HS-27A (cell line): ENCODE measurements around the gene DYSF.

Experiments
- DNase-seq: peaks from one replicate; pipeline ENCODE4 v3.0.0-alpha.2; 2012; ENCODE audit warnings: low read depth, missing footprints

The DYSF gene

GRCh38 chr2:71615767-71616730, 162.7 kb downstream of the DYSF start:
- DNase-seq, result no peak

- DNase-seq, result no peak
Observed at GRCh38 chr2:71617266-71617665, 163.9 kb downstream of the DYSF start.

DNA sequence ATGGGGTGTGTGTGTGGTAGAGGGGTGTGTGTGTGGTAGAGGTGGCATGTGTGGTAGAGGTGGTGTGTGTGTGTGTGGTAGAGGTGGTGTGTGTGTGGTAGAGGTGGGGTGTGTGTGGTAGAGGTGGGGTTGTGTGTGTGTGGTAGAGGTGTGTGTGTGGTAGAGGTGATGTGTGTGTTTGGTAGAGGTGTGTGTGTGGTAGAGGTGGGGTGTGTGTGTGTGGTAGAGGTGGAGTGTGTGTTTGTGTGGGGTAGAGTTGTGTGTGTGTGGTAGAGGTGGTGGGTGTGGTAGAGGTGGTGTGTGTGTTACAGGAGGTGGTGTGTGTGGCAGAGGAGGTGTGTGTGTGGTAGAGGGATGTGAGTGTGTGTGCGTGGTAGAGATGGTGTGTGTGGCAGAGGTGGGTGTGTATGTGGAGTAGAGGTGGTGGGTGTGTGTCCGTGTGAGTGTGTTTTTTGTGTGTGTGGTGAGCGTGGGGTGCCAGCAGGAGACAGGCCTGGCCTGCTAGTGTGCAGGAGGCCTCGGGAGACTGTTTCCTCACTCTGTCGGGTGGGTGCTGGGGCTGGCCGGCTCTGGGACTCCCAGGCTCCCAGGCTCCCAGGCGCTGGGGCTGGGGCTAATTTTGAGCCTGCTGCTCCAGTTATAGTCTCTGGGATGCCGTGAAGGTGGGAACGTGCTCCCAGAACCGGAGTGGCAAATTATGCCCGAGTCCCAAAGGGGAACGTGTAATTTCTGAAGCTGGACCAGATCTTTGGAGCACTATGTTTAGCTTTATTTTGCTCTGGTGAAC, 165.2 kb downstream of the DYSF start:
- no peak for DNase-seq

GRCh38 chr2:71619230-71619741, 165.9 kb downstream of the DYSF start:
- no peak for DNase-seq

GRCh38 chr2:71620116-71620515, 166.8 kb downstream of the DYSF start:
- DNase-seq, result no peak

DNA sequence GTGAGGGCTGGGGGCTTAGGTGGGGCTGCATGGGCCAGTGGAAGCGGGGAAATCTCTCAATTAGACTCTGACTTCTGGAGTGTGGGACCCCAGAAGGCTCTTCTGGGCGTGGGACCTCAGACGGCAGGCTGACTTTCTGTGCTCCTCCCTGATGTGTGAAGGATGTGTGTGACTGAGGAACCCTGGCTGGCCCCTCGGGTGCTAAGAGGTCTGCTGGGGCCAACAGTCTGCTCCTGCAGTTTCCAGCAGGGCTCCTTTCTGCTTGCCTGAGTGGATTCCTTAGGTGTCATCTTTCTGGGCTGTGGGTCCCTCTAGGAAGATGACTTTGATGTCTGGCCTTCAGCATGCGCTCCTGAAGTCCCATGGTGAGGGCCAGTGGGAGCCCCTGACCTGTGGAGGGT, 167.5 kb downstream of the DYSF start:
- no peak for DNase-seq

DNA sequence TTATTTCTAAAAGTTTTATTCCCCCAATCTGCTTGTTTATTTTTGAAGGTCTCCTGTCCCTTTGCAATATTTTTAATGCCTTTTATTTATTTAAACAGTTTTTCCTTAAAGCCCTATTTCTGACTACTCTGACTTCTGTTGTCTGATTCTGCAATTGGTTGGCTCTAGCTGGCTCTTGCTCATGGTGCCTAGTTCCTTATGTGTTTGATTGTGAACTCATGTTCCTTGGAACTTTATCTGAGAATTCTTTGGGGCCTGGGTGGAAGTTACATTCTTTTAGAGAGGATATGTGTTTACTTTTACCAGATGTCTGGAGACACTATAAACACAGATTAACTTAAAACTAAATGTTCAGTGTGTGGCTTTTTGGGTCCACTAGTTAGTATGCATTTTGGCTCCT, 175.9 kb downstream of the DYSF start:
- no peak for DNase-seq

- DNase-seq, result no peak
Observed at GRCh38 chr2:71629771-71630453, 176.6 kb downstream of the DYSF start.

GRCh38 chr2:71630454-71631328, 177.3 kb downstream of the DYSF start:
- no peak for DNase-seq

DNA sequence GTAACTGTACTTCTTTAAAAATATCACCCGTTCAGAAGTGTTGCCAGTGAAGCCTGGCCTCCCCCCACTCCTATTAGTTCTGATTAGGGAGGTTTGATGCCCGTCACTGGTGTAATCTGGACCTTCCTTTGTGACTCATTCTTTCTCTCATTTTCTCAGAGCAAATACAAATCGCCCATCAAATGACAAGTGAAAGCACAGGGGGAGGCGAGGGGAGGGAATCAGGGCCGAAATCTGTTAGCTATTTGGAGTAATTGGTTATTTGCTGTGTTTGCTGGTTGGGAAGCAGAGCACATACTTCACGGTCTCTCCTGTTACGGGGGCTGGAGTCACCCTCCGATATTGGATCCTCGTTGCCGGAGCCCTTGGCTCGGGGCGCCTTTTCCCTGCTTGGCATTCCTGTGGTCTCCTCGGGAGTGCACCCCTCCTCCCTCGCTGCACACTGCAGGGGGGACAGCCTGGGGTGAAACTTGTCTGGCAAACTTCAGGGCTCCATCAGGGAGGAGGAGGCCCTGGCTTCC, 178.1 kb downstream of the DYSF start:
- DNase-seq, result no peak

DNA sequence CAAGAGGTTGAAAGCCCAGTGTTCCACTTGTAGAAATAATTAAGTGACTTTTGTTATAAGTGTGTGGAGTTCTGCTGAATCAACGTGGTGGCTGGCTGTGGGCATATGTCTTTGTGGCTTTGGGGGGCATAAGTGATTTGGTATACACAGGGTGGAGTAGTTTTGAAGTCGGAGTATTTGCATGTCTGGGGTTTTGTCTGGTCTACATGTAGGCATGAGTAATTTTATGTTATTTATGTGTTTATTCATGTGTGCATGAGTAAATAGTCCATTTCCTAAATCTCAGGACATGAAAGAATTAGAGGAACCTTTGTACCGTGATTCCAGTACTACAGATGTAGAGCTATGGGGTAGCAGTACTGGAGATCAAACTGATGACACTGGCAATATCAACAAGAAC, 179.7 kb downstream of the DYSF start:
- no peak for DNase-seq

- DNase-seq, result no peak
Observed at GRCh38 chr2:71634567-71634966, 181.2 kb downstream of the DYSF start.

GRCh38 chr2:71635798-71636197, 182.4 kb downstream of the DYSF start:
- no peak for DNase-seq

DNA sequence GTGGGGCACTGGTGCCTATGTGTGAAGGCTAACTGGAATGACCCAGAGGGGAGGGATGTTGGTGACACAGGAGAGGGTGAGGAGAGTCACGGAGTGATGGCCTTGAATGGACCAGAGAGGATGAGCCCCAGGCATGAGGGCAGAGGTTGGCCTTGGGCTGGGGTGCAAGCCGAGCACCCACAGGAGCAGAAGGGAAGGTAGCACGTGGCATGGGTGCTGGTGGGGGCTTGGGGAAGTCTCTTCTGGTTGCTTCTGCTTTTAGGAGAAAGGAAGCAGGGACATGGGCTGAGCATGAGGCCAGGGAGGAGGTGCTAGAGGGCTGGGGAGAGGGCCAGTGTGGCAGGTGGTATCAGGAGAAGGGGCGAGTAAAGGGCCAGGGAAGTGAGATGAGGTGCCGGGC, 183.8 kb downstream of the DYSF start:
- DNase-seq, result no peak

DNA sequence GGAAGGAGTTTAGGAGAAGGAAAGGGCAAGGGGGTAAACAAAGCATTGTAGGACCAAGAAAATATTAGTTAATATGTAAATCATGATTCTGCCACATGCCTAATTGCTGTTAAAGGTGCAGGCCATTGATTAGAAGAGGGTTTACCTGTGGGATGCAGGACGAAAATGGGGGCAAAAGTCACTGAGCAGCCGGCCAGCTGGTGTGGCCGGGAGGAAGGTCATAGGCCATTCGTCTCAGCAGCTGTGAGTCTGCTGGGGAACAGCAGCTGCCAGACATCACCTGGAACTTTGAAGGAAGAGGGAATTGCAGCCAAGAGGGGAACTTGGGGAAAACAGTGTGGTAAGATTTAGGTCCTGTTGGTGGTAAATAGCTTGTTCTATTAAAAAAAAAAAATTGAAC, 184.4 kb downstream of the DYSF start:
- no peak for DNase-seq

DNA sequence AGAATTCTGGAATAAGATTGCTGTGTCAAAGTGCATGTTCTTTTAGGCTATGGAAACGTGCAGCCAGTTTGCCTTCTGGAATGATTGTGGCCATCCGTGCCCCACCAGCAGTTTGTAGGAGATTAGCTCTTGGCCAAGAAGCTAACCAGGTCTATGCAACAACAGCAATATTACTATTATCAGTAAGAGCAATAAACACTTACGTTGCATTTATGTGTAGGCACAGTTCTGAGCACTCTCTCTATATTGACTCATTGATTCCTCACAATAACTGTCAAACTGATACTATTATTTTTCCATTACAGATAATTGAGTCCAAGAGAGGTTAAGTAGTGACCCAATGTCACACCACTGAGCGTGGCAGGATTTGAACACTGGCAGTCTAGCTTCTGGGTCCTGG, 186.4 kb downstream of the DYSF start:
- DNase-seq, result no peak

DNA sequence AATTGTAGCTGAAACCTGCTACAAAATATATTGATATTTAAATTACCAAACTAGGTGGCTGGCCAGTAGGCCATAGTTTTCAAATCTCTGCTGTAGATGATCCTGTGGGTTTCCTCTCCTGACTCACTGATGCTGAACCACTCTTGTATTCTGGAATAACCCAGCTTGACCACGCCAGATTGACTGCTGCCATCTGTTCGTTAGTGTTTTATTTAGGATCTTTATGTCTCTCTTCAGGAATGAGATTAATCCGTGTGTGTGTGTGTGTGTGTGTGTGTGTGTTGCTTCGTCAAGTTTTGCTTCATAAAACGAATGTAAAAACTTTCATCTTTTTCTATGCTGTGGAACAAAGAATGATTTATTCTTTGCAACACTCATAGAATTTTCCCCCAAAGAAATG, 187.1 kb downstream of the DYSF start:
- DNase-seq, result no peak

GRCh38 chr2:71643674-71644357, 190.5 kb downstream of the DYSF start:
- DNase-seq, result no peak

DNA sequence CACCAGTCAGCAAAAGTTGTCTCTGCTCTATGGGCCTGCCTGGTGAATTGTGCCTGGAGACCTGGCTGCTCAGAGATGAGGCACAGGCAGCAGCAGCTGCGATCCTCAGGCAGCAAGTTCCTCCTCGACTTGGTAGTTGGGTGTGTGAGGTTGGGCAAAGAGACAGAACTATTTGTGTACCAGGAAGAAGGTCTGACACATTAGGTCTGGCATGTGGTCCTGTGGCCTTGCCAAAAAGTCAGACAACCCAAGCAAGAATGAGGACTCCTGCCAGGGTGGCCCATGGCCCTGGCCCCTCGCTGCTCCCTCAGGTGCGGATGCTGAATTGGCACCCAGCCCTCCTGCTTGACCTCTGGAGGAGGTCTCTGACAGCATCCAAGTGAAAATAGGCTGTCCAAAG, 192.7 kb downstream of the DYSF start:
- peak; percentile 27 for DNase-seq

- no peak for DNase-seq
Observed at GRCh38 chr2:71647356-71647755, 194.0 kb downstream of the DYSF start.

DNA sequence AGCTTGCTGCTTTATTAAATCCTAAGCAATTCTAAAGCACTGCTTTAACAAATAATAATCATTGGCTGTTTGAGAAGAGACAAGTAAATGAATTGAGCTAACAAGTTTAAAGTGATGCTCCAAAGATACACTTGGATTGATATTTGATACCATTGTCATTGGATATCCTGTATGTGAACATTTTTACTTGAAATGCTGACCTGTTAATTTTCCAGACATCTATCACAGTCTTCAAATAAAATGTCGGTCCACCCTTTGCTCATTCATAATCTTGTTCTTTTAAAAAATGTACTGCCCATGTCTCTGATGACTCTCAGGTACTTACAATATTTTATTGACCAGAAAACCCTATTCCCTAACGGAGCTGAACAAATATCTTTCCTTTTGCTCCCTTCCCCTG, 202.1 kb downstream of the DYSF start:
- no peak for DNase-seq
